Smooth muscle cell (in vitro differentiated cells): ENCODE data around the gene THAP4. TPM values are rescaled to one million over a fixed set of nuclear protein-coding genes. Genes with fewer than 3 reads are reported as not detected.

Experiments used
- DNase-seq: peaks from one replicate; lab custom pipeline; 2025; ENCODE audit not compliant: unreplicated experiment; lab: John Stamatoyannopoulos, UW
- H2AFZ ChIP-seq: fragments of 200-600 bp; sonication (generic); 2 replicates; pipeline ENCODE4 v1.6.0; 2016; ENCODE audit warnings: antibody characterized with exemption, low read depth, mild to moderate bottlenecking
- H3F3A ChIP-seq: fragments of 200-600 bp; sonication (generic); 2 replicates; pipeline ENCODE4 v1.6.0; 2017; ENCODE audit warnings: antibody characterized with exemption, low read depth
- H3K27ac ChIP-seq: fragments of 200-600 bp; sonication (generic); 2 replicates; pipeline ENCODE4 v1.5.1; 2016; ENCODE audit warnings: low read depth, mild to moderate bottlenecking
- H3K27me3 ChIP-seq: fragments of 200-600 bp; sonication (generic); 2 replicates; pipeline ENCODE4 v1.6.1; 2016; ENCODE audit warnings: low read depth, mild to moderate bottlenecking
- H3K36me3 ChIP-seq: fragments of 200-600 bp; sonication (generic); 2 replicates; pipeline ENCODE4 v1.5.1; 2016; ENCODE audit warnings: low read depth
- H3K4me1 ChIP-seq: fragments of 200-600 bp; sonication (generic); 2 replicates; pipeline ENCODE4 v1.5.1; 2016; ENCODE audit warnings: low read depth
- H3K4me2 ChIP-seq: fragments of 200-600 bp; sonication (generic); 2 replicates; pipeline ENCODE4 v1.6.0; 2016; ENCODE audit warnings: mild to moderate bottlenecking
- H3K4me3 ChIP-seq: fragments of 200-600 bp; sonication (generic); 2 replicates; pipeline ENCODE4 v1.5.1; 2016; ENCODE audit warnings: mild to moderate bottlenecking
- H3K79me2 ChIP-seq: fragments of 200-600 bp; sonication (generic); 2 replicates; pipeline ENCODE4 v1.6.0; 2016; ENCODE audit warnings: low read depth, mild to moderate bottlenecking
- H3K9ac ChIP-seq: fragments of 200-600 bp; sonication (generic); 2 replicates; pipeline ENCODE4 v1.6.0; 2016; ENCODE audit warnings: low read depth
- H3K9me3 ChIP-seq: fragments of 200-600 bp; sonication (generic); replicated peaks from 2 replicates; pipeline ENCODE4 v1.5.1; 2016; ENCODE audit warnings: low read depth
- H4K20me1 ChIP-seq: fragments of 200-600 bp; sonication (generic); 2 replicates; pipeline ENCODE4 v1.6.0; 2016; ENCODE audit warnings: low read depth
- CTCF ChIP-seq: fragments of 200-600 bp; sonication (generic); IDR thresholded peaks from 2 replicates; pipeline ENCODE4 v1.5.1; 2017; ENCODE audit warnings: borderline replicate concordance, mild to moderate bottlenecking, antibody characterized with exemption; ENCODE audit not compliant: insufficient read depth, poor library complexity, severe bottlenecking
- WGBS: methylation state at CpG from one replicate; pipeline ENCODE4 v1.1.7; 2016; ENCODE audit warnings: low lambda C conversion rate; 5-methylcytosine and 5-hydroxymethylcytosine counted together
- polyA plus RNA-seq: library from polyadenylated mRNA; unstranded; fragments of >200 nt; fragmentation: Nextera tagmentation; extraction: Ambion mirVana; gene quantifications from 2 replicates; pipeline ENCODE4 v1.2.1, GENCODE V29; 2016
- total RNA-seq: library from RNA; depleted of rRNA; stranded (reverse); fragments of >200 nt; gene quantifications from 2 replicates; pipeline ENCODE4 v1.2.3, GENCODE V29; 2014

Gene THAP4
- total and polyA plus RNA-seq, 2 experiments from 2014 or later = 23.1 to 38.8 TPM

GRCh38 chr2:241680044-241680443 lies 43.1 kb upstream of the THAP4 start:
- Histone ChIP-seq H3K79me2 (peaks cover 13% of the 10 kb centered on the region), H3K9ac (no peak overlapping the region), H3K4me3 (no peak overlapping the region), H3F3A (peaks cover 14% of the 10 kb centered on the region), H3K36me3 (no peaks in the 10 kb centered on the region), H2AFZ (no peak overlapping the region), H3K27ac (peak overlapping the region; percentile 89), H3K4me1 (no peaks in the 10 kb centered on the region), H3K27me3 (no peaks in the 10 kb centered on the region), H3K4me2 (no peak overlapping the region), H4K20me1 (peaks cover 6% of the 10 kb centered on the region), H3K9me3 (no peaks in the 10 kb centered on the region)
- no peak for TF ChIP-seq CTCF
- no peak for DNase-seq
- 98% methylated on average over 12 of the region's 12 CpGs for WGBS

GRCh38 chr2:241678784-241679540 lies 42.0 kb upstream of the THAP4 start:
- H3F3A ChIP-seq = peaks cover 14% of the 10 kb centered on the region
- 97% methylated on average over 22 of the region's 22 CpGs for whole genome bisulfite sequencing
- no peak overlapping the region for H3K27ac ChIP-seq
- no peaks in the 10 kb centered on the region for H3K27me3 ChIP-seq
- H3K9ac ChIP-seq = no peak overlapping the region
- peaks cover 6% of the 10 kb centered on the region for H3K79me2 ChIP-seq
- no peak for TF ChIP-seq CTCF
- H2AFZ ChIP-seq = no peak overlapping the region
- no peaks in the 10 kb centered on the region for H3K9me3 ChIP-seq
- no peak overlapping the region for H3K4me2 ChIP-seq
- no peaks in the 10 kb centered on the region for H3K36me3 ChIP-seq
- H3K4me1 ChIP-seq = no peaks in the 10 kb centered on the region
- H4K20me1 ChIP-seq = peaks cover 6% of the 10 kb centered on the region
- DNase-seq = no peak
- H3K4me3 ChIP-seq = no peak overlapping the region

DNA sequence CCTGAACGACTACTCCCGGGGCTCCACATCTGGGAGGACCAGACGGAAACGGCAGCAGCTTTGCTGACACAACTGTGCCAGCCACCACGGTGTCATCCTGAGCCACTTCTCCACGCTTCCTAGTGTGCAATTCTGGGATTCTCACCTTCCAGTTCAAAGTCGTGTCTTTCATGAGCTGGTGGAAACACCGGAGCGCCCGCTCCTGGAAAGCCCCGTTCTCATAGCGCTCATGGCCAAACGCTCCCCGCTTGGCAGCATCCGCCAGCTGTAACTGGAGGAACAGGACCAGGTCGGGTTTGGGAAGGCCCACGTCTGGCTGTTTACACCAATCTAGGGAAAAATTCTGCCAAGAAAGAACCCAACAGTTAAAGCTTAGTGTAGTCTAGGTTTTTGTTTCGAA lies 41.3 kb upstream of the THAP4 start:
- peaks cover 6% of the 10 kb centered on the region for H4K20me1 ChIP-seq
- H3K27me3 ChIP-seq = no peaks in the 10 kb centered on the region
- 97% methylated on average over 18 of the region's 18 CpGs for WGBS
- no peaks in the 10 kb centered on the region for H3K36me3 ChIP-seq
- H3F3A ChIP-seq = peaks cover 14% of the 10 kb centered on the region
- H3K9ac ChIP-seq = no peak overlapping the region
- no peaks in the 10 kb centered on the region for H3K9me3 ChIP-seq
- TF ChIP-seq CTCF = no peak
- no peak for DNase-seq
- H3K4me2 ChIP-seq = no peak overlapping the region
- no peaks in the 10 kb centered on the region for H3K4me1 ChIP-seq
- H3K27ac ChIP-seq = no peak overlapping the region
- H3K4me3 ChIP-seq = no peak overlapping the region
- peaks cover 4% of the 10 kb centered on the region for H3K79me2 ChIP-seq
- H2AFZ ChIP-seq = no peak overlapping the region

DNA sequence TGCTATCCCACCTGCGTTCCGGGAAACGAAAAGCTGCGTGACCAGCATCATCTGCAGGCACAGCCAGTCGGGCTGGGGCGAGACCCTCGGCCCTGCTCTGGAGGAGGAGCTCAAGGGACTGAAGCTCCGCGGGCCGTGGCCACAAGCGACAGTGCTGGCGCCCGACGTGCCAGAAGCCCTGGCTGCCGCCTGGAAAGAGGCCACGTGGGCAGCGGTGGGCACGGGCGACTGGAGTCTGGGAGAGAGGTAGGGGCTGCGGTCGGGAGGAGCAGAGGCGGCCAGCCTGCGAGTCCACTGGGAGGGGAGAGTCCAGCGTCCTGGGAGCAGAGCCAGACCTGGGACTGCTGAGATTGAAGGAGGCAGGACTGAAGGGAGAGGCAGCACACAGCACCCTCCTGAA lies 40.4 kb upstream of the THAP4 start:
- Histone ChIP-seq H3K36me3 (no peaks in the 10 kb centered on the region), H2AFZ (no peak overlapping the region), H3K27ac (no peak overlapping the region), H3K9me3 (no peaks in the 10 kb centered on the region), H3K4me2 (no peak overlapping the region), H4K20me1 (peaks cover 6% of the 10 kb centered on the region), H3K4me1 (no peaks in the 10 kb centered on the region), H3K27me3 (no peaks in the 10 kb centered on the region), H3K4me3 (no peak overlapping the region), H3K9ac (no peak overlapping the region), H3F3A (peaks cover 14% of the 10 kb centered on the region), H3K79me2 (peaks cover 4% of the 10 kb centered on the region)
- DNase-seq = no peak
- WGBS = 97% methylated on average over 24 of the region's 24 CpGs
- TF ChIP-seq CTCF = no peak
